GM21360 (cell line): Measurements from ENCODE around the gene LRRC8B.
A peak's percentile ranks its signal among the peaks of the same experiment; 100 is the strongest.

Source experiments
- ATAC-seq: cut with Tn5 transposase; IDR thresholded peaks from one replicate; pipeline ENCODE4 v1.9.1; 2021; ENCODE audit warnings: mild to moderate bottlenecking, moderate library complexity; ENCODE audit not compliant: unreplicated experiment

LRRC8B gene

GRCh38 chr1:89546082-89546889 lies 21.7 kb downstream of the LRRC8B start:
- ATAC-seq = no peak

- no peak for ATAC-seq
Observed at GRCh38 chr1:89546934-89547562, 22.4 kb downstream of the LRRC8B start.

GRCh38 chr1:89547563-89548116 lies 23.0 kb downstream of the LRRC8B start:
- ATAC-seq = no peak

GRCh38 chr1:89548122-89548857 lies 23.7 kb downstream of the LRRC8B start:
- ATAC-seq = no peak

- ATAC-seq = no peak
Observed at GRCh38 chr1:89550995-89551394, 26.4 kb downstream of the LRRC8B start.

- peak; percentile 63 for ATAC-seq
Observed at GRCh38 chr1:89552471-89553081, 27.9 kb downstream of the LRRC8B start.

- no peak for ATAC-seq
Observed at GRCh38 chr1:89553157-89553556, 28.5 kb downstream of the LRRC8B start.

- no peak for ATAC-seq
Observed at GRCh38 chr1:89555550-89555949, 30.9 kb downstream of the LRRC8B start.

- no peak for ATAC-seq
Observed at GRCh38 chr1:89556726-89557444, 32.3 kb downstream of the LRRC8B start.

- no peak for ATAC-seq
Observed at GRCh38 chr1:89557445-89557825, 32.8 kb downstream of the LRRC8B start.

GRCh38 chr1:89557956-89558355 lies 33.3 kb downstream of the LRRC8B start:
- ATAC-seq = no peak

- no peak for ATAC-seq
Observed at GRCh38 chr1:89563957-89564604, 39.5 kb downstream of the LRRC8B start.

GRCh38 chr1:89565521-89565920 lies 40.9 kb downstream of the LRRC8B start:
- ATAC-seq = no peak

- no peak for ATAC-seq
Observed at GRCh38 chr1:89566761-89567174, 42.1 kb downstream of the LRRC8B start.

- no peak for ATAC-seq
Observed at GRCh38 chr1:89567797-89568196, 43.2 kb downstream of the LRRC8B start.

- no peak for ATAC-seq
Observed at GRCh38 chr1:89573410-89573809, 48.8 kb downstream of the LRRC8B start.

GRCh38 chr1:89574621-89575020 lies 50.0 kb downstream of the LRRC8B start:
- no peak for ATAC-seq

GRCh38 chr1:89575207-89575606 lies 50.6 kb downstream of the LRRC8B start:
- ATAC-seq = no peak

GRCh38 chr1:89576013-89576412 lies 51.4 kb downstream of the LRRC8B start:
- ATAC-seq = no peak

GRCh38 chr1:89578151-89578550 lies 53.5 kb downstream of the LRRC8B start:
- no peak for ATAC-seq
